Activated naive CD8-positive, alpha-beta T cell (primary cell): ENCODE results near the gene FHL3.
A peak's percentile ranks its signal among the peaks of the same experiment; 100 is the strongest.

Source experiments
- H3K27ac Mint-ChIP-seq: one replicate; pipeline ENCODE4 v1.8.0; 2021; ENCODE audit warnings: mixed read lengths
- H3K27me3 Mint-ChIP-seq: one replicate; pipeline ENCODE4 v1.8.0; 2021; ENCODE audit warnings: mixed read lengths
- H3K36me3 Mint-ChIP-seq: one replicate; pipeline ENCODE4 v1.8.0; 2021; ENCODE audit warnings: mixed read lengths
- H3K4me1 Mint-ChIP-seq: one replicate; pipeline ENCODE4 v1.8.0; 2021; ENCODE audit warnings: low read depth, mixed read lengths
- H3K4me3 Mint-ChIP-seq: one replicate; pipeline ENCODE4 v1.8.0; 2021; ENCODE audit warnings: mild to moderate bottlenecking, mixed read lengths
- H3K9me3 Mint-ChIP-seq: one replicate; pipeline ENCODE4 v1.8.0; 2021; ENCODE audit warnings: low read depth, mixed read lengths

FHL3 gene

DNA sequence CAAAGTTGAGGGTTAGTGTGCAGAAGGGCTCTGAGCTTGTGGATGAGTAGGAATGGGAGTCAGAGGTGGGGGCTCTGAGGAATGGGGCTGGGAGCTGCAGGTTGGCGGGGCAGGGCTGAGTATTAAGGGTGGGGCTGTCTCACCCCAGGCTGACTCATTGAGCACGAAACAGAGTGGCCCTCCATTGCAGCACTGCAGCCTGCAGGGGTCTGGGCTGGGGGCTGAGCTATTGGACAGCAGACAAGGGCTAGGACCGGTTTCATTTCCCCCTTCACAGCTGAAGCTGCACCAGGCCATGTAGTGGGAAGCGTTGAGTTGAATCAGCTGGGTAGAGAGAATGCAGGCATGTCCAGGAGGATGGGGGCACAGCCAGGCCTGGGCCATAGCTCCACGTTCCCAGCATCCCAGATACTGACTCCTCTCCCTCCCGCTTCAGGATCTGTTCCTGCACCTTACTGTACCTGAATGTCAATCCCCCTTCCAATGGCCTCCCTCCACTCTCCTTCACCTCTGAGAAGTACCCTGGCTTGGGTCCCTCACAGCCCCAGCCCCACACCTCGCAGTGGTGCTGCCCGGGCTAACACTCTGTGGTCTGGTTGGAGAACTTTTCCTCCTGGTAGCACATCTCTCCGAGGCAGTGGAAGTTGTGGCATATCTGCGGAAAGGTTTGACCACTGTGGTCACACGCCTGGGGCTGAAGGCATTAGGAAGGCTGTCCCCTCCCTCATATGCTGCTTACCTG is 54.1 kb downstream of the FHL3 start:
- Mint-ChIP-seq H3K27ac (no peak overlapping the region), H3K4me1 (peaks cover 12% of the 10 kb centered on the region), H3K27me3 (no peaks in the 10 kb centered on the region), H3K4me3 (no peak overlapping the region), H3K36me3 (peaks cover 2% of the 10 kb centered on the region), H3K9me3 (no peaks in the 10 kb centered on the region)

DNA sequence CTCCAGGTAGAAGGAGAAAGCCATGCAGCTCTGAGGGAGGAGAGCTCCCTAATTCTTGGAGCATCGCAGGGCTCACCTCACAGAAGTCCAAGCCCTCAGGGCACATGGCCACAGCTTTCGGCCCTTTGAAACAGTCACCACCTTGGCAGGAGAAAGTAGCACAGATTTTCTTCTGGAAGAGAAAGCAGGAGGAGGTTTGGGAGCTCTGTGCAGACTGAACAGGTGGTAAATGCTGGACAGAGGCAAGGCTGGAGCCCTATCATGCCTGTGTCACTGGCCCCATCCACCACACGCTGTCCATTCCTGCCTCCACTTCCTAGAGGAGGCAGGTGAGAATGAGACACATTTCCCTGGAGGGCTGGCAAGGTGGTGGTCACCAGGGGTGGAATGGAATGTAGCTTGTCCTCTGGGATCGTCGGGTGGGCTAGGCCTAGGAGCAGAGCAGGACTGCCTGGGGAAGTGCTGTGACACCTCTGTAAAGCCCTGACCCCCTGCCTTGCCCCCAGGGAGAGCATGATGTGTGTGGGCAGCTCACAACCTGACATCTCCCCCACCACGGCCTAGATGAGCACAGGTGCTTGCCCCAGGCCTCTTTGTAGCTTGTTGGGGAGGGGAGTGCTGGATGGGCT is 55.7 kb downstream of the FHL3 start:
- H3K27me3 Mint-ChIP-seq, result no peaks in the 10 kb centered on the region
- H3K36me3 Mint-ChIP-seq, result no peaks in the 10 kb centered on the region
- no peaks in the 10 kb centered on the region for H3K9me3 Mint-ChIP-seq
- H3K27ac Mint-ChIP-seq, result no peak overlapping the region
- H3K4me1 Mint-ChIP-seq, result peaks cover 12% of the 10 kb centered on the region
- no peak overlapping the region for H3K4me3 Mint-ChIP-seq

DNA sequence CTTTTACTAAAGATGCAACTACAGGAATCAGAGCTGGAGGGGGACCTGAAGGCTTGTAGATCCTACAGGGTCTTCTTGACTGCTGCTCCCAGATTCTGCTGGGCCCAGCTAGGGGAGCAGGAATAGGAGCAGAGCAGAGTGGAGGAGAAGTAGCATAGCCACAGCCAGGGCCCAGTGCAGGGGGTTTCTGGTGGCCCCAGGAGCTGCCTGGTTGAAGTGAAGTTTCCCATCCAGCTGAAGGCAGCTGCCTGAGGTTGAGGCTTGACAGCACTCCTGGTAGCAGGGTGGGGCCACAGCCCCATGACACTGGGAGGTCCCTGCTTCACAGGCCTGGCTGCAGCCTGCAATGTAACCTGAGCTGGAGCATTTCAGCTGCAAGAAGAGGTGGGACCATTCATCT is 56.5 kb downstream of the FHL3 start:
- H3K4me1 Mint-ChIP-seq, result peaks cover 12% of the 10 kb centered on the region
- H3K27ac Mint-ChIP-seq, result no peak overlapping the region
- H3K9me3 Mint-ChIP-seq, result no peaks in the 10 kb centered on the region
- no peak overlapping the region for H3K4me3 Mint-ChIP-seq
- no peaks in the 10 kb centered on the region for H3K36me3 Mint-ChIP-seq
- H3K27me3 Mint-ChIP-seq, result no peaks in the 10 kb centered on the region

DNA sequence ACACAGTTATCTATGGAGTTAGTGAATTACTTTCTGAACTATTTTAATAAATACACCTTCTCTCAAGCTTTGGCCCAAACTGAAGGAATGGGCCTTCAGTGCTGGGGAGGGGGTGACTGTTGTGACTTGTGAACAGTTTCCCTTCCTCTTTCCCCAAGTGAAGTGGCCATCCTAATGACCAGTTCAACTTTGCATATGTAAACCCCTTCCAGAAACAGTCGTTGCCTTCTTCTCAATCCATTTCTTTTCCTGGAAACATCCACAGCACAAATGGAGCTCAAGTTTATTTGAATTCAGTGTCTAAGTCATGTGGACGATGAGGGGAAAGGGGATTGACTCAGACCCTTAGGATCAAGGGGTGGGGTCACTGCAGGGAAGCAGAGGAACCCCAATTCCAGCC is 57.1 kb downstream of the FHL3 start:
- Mint-ChIP-seq H3K4me3 (peak overlapping the region; percentile 42), H3K36me3 (no peaks in the 10 kb centered on the region), H3K9me3 (no peaks in the 10 kb centered on the region), H3K4me1 (peaks cover 12% of the 10 kb centered on the region), H3K27me3 (no peaks in the 10 kb centered on the region), H3K27ac (no peak overlapping the region)

- Mint-ChIP-seq H3K36me3 (no peaks in the 10 kb centered on the region), H3K27me3 (no peaks in the 10 kb centered on the region), H3K27ac (peak overlapping the region; percentile 98), H3K4me3 (peak overlapping the region; percentile 96), H3K4me1 (peaks cover 12% of the 10 kb centered on the region), H3K9me3 (no peaks in the 10 kb centered on the region)
Measured at GRCh38 chr1:37947364-37947763, 58.0 kb downstream of the FHL3 start.
